HPDE6-E6E7 (cell line): ENCODE data around the gene SUCLG1.

Experiments
- DNase-seq: peaks from one replicate; pipeline ENCODE4 v3.0.0; 2011; ENCODE audit warnings: missing footprints; ENCODE audit errors: extremely low spot score

SUCLG1 gene

DNA sequence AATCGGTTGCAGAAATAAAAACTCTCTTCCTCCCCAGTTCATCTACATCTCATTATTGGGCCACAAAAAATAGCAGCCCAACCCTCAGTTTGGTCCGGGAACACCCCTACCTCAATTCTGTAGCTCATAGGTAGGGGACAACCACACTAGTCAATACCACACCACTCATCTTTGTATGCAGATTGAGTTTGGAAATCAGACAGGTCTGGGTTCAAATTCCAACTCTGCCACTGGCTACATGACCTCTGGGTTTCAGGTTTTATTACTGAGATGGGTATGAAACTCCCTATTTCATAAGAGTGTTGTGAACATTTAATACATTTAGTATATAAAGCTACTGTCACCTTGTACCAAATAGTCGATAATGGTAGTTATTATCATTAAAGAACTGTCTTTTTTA lies 2.2 kb upstream of the SUCLG1 start:
- DNase-seq, result no peak

DNA sequence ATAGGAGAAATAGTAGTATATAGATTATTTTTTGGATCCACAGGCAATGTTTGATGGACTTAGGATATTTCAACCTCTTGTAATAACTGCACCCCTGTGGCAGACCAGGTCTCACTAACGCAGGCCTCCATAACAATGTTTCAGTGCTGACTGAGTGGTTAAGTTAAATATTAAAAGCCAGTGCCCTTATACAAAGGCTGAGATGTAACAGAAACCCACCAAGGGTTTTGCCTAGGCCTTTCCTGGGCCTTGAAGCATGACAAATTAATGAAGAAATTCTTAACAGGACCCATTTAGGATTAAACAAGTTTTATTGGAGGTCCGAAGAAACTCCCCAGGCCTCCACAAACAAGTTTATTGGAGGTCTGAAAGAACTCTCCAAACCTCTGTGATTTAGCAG lies 1.6 kb upstream of the SUCLG1 start:
- DNase-seq, result no peak

GRCh38 chr2:84459944-84460429 lies 907 bp upstream of the SUCLG1 start:
- DNase-seq, result no peak

- DNase-seq, result no peak
Measured at GRCh38 chr2:84458551-84459017, 496 bp downstream of the SUCLG1 start.

DNA sequence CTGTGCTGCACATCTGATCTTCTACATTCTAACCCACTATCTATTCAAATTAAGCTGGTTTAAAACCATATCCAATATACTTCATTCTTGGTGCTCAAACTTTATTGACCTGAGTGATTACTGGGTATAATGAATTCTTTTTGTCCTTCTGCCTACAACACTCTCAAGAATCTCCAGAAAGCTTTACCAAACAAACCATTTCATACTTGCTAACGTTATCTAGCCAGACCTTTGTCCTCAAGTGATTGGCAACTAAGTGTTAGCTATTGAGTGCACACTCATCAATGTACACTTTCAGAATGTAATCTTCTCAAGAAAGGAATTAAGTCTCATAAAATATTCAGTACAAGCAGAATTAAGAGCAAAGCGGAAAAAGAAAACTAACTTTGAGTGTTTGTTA lies 1.4 kb downstream of the SUCLG1 start:
- no peak for DNase-seq

DNA sequence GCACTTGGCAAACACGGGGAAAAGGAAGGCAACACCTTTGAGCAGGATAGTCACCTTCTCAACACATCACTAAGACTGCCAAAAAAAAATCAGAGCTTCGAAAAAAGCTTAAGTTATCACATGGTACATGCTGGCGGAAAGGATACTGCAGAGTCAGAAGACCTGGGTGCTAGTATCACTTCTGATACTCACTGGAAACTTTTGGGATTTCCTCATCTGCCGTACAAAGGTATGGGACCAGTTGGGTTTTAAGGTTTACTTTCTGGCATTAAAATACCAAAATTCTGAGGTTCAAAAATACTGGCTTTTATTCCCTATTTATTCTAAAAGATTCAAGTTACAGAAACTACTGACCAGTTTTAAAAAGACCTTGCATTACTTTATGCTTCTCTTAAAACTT lies 2.9 kb downstream of the SUCLG1 start:
- DNase-seq, result no peak

- no peak for DNase-seq
Measured at GRCh38 chr2:84454581-84454980, 4.5 kb downstream of the SUCLG1 start.

DNA sequence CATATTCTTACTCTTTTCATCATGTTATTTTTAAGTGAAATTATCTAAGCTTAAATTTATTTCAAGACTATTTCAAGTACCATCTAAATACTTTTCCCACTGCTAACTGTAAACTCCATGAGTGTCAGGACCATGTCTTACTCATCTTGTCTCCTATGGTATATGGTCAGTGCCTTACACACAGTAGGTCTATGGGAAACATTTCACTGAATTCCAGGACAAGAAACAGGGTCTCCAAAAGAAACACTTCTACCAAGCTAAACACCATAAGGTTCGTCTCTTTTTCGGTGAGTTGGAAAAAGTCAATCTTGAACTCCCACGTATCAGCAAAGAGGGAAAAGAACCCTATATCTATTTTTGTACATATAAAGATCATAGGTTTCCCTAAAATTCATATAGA lies 6.5 kb downstream of the SUCLG1 start:
- no peak for DNase-seq

DNA sequence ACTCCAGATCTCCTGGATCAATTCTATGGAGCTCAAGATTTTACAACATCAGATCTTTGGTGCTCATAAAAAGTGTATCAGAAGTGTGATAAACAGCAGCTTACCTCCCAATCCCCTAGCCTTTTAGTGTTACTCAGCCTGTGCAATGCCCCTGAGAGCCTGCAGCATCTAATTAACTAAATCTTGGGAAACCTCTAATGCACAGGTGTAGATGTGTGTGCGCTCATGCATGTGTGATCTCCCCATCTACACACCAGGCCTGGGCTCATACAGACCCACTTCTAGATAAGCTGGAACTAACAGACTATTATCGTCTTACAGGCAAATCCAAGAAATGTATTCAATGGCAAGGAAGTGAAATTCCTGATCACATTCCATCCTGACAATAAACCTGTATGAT lies 7.5 kb downstream of the SUCLG1 start:
- DNase-seq, result no peak

DNA sequence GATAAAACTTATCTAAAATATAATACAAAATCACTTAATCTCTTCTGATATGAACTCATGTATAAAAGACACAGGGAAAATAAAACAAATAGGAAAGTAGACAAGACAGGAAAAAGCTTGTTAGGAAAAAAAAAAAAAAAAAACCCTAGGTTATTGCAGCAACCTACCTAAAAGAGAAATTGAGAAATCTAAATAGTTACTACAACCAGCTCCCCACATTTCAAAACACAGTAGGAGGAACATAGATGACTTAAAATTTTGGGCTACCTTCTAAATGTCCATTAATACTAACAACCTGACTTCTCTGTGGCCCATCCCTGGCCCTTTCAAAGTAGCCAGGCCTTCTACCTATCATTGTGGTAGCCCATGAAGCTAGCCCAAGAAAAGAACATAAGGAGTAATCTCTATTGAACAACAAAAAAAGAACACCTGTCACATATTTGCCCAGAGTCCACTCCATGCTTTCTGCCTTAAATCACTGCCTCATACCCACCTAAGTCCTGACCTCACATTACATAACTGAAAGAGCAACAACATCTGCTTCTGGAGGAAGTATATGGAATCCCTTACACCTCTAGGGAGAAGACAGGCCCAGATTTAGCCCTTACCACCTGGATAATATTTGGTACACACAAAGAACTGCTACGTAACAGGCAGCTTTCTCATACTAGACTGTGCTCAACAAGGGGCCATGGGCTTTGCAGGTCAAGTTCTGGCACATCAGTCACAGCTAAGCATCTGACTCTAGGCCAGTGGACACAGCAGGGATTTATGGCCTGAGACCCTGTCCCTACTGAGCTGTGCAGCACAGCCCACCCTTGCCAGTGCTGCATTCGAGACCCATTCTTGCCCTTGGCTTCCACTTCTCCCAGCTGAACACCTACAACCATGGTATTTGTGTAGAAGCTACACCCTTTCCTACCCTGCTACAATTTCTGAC lies 8.5 kb downstream of the SUCLG1 start:
- no peak for DNase-seq

DNA sequence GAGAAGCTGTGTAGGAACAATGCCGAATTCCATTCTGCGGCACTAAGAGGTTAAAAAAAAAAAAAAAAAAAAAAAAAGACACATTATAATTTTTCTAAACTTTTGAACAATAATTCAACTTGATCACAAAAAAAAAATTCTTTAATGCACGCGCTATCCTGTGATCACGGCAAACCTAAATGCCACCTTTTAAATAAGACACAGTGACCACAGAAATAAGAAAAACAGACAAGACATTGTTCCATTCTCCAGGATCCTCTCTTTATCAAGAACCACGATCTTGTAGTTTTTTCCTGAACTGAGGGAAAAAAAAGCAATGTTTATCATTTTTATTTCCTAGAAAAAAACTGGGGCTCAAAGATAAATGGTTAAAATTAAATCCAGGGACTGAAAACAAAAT lies 9.4 kb downstream of the SUCLG1 start:
- DNase-seq, result no peak

DNA sequence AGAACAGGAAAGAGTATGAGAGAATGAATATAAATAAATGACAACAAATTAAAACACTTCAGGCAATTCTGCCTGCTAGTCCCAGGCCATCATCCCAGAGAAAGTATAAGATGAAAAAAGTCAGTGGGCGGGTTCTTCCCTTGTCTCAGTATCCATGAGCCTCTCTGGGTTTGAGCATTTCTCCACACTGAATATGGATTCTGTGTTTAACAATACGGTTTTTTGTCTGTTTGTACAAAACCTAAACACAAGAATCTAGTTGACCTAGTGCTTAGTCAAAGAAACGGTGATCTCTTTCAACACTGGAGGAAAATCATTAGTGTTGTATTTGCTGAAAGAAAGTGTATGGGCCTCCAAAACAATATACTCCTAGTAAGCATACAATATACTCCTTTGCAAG lies 10.0 kb downstream of the SUCLG1 start:
- DNase-seq, result no peak

DNA sequence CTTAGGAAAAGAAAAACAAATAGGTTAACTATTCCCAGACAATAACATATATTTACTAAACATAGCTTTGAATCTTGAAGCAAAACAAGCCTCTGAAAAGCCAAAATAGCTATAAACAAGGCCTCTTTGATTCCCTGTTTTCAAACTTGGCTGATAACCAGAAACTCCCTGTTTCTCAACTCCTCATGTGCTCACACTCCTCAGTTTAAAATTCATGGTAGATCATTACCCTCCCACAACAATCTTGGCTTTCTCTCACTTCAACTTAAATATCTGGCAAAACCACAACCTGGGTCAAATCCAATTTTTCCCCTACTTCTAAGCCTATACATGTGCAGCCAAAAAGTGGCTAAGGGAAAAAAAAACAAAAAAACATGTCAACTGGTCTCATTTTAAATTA lies 15.6 kb downstream of the SUCLG1 start:
- DNase-seq, result no peak

DNA sequence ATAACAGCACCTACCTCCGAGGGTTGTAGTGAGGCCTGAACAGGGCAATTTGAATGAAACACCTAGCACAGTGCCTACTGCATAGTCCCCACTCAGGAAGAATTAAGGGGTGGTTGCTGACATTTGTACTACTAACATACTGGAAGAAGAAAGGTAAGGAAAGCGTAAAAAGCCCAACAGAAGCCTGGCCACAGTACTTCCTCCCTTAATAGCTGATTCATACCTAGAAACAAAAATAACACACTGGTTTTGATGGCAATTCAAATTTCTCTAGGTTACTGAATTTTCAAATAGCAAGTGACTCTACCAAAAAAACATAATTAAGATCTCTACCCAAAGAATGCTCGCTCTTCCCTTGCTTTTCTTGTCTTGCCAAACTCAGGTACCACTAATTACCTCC lies 16.2 kb downstream of the SUCLG1 start:
- DNase-seq, result no peak

DNA sequence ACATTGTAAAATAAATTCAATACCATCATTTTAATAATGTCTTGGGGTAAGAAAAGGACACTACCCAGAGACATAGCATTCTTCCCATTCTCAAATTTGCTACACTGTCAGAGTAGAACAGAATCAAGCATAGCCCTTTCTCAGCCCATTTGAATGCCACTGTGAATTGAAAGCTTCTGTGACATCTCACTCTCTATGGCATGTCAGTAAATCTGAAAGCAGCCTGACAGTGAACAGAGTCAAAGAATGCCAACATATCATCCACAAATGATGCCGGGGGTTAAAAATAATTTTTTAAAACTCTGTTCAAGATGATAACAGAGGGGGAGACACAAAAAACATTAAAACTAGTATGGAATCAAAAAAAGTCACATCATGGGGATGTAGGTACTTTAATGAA lies 17.6 kb downstream of the SUCLG1 start:
- DNase-seq, result no peak

GRCh38 chr2:84441036-84441435 lies 18.0 kb downstream of the SUCLG1 start:
- no peak for DNase-seq

DNA sequence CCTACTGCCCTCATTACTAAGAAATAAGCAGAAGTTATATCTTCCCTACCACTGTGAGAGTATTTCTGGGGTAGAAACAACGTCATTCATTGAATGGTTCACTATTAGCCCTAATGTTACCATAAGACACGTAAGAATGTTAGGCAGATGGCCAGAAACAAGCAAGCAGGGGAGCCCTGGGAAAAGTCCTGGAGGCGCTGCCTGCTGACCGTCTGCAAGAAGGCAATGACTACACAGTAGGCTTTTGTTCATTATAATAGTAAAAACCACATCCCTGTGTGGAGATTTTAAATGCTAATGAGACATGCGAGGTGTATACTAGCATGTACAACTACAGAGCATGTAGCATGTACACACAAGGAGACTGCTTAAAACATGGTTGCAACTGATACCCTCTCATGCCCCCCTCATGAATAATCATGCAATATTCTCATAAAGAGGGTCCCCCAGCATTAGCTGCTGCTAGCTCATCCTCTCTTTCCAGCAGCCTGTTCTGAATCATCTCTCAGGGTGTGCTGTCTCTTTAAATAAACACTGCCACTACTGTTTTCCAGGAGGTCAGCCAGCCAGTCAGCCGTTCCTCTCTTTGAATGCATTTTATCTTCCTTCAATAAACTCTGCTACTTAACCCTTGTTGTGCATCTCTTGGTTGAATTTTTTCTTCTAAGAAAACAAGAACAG lies 23.6 kb downstream of the SUCLG1 start:
- DNase-seq, result no peak

DNA sequence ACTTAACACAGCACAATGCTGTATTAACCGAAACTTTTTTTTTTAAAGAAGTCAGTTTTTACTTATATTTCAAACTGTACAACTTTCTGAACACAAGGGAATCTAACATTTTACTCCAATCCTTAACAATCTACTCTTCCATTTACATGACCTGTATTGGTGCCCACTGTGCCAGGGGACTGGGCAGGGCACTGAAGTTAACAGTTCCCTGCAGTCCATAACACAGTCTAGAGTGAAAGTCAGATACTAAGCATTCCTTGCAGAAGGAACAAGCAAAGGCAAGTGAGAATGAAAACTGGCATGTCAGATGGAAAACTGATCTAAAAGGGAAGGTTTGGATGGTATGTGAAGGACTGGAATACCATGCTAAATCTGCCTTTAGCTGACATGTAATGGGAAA lies 29.8 kb downstream of the SUCLG1 start:
- no peak for DNase-seq

DNA sequence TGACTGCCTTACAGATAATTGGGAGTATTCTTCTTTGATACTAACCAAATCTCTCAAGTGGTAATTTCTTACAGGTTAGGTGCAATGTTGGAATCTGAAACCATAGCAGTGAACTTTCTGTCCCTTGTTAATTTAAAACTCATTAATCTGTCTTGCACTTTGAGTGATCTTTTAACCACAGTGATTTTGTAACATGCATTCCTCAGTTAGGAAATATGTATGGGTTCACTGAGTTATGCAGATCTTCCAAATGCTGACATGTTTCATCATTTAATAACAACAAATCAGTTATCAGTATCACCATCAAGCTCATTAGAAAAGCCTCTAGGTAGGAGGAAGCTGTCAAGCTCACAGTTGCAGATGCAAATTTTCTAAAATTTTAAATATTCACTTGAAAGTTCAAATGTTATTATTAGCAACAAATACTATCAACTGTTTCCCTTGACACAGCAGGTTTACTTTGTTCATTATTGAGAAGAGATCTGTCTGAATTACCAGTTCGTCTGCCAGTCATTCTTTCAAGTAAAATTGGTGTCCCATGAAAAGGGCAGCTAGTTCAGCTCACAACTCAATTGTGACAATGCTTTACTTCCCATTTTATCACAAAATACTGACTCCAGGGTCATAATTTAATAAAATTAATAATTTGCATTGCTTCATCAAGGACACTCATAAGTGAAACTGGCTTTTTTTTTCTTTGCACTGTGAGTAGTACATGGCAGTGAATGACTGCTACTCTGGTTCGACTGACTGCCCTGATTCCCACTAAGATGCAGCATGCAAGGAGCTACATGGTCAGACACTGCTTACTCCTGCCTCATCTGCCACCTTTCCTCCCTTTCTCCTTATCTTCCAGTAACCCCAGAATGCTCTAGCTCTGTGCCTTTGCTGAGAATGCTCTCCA lies 31.6 kb downstream of the SUCLG1 start:
- no peak for DNase-seq

DNA sequence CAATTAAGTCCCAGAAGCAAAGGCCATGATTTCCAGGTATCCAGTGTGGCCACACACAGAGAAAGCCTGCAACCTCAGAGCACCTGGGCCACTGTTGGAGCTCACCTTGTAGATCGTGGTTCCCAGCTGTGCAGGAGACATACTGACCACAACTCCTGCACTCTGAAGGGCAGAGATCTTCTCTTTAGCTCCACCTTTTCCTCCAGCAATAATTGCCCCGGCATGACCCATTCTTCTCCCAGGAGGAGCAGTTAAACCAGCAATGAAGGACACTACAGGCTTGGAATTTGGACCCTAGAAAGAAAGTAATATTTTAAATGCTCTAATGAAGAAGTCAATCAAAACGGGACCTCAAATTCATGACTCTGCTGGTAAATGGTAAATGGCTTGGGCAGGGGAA lies 33.8 kb downstream of the SUCLG1 start:
- no peak for DNase-seq

DNA sequence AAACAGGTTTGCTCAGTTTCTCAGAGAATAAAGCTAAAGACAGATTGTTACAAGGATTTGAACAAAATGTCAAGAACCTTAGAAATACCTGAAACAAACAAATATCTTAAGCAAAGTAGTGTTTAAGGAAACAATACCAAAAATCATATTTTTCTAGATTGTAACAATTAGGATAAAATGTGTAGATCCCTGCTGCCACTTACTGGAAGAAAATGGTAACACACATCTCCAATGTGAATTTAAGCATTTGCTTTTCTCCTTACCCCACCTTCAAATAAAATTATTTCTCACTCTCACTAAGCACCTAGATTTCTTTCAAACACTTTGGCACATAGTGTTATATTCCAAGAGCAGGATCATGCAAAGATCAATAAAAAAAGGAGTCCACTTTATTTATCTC lies 34.9 kb downstream of the SUCLG1 start:
- DNase-seq, result no peak

DNA sequence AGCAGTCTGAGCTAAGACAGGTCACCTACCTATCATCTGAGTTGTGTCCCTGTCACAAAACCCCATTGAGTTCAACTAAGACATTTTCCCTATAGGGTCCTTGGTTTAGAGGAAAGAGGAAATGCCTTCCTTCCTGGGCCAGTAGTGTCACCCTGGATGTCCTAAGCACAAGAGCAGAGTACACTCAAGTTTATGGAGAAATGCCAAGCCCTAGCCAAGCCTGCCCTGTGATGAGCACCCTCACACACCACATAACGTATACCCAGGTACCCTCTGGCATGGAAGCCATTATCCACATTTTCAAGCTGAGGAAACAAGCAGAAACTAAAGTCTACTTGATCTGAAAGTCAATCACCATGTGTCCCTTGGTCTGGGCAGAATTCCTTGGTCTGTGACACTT lies 37.3 kb downstream of the SUCLG1 start:
- no peak for DNase-seq
